ENCODE measurements around the gene SLIT3. TPM values are rescaled to one million over a fixed set of nuclear protein-coding genes. Genes with fewer than 3 reads are reported as not detected.

Gene SLIT3
- total and polyA plus RNA-seq, 9 of the 15 experiments (the other 6 are each of a cell fraction or from before 2014, with no cell fraction given), result 0.01 to 0.04 TPM; not detected in 7

GRCh38 chr5:168876419-168876818, 424.5 kb downstream of the SLIT3 start:
- Histone ChIP-seq H3K9me3 (replicated peaks; ENCODE audit: control insufficient read depth, insufficient read depth, low read depth, low read length) (no peaks in the 10 kb centered on the region), H3K4me1 (replicated peaks in 1 of 2; ENCODE audit: control insufficient read depth in 2 of 2, insufficient read depth in 2 of 2, low read length in 2 of 2) (no peaks in the 10 kb centered on the region), H4K20me1 (replicated peaks; ENCODE audit: control insufficient read depth, insufficient read depth, low read length) (no peaks in the 10 kb centered on the region), H2AFZ (ENCODE audit: low read depth, low read length) (no peak overlapping the region), H3K36me3 (ENCODE audit: control insufficient read depth, insufficient read depth, low read length) (no peaks in the 10 kb centered on the region), H3K79me2 (ENCODE audit: control insufficient read depth, insufficient read depth, low read length) (no peaks in the 10 kb centered on the region), H3K4me3 (no peak overlapping the region), H3K9me1 (ENCODE audit: control insufficient read depth, insufficient read depth, low read length) (no peaks in the 10 kb centered on the region), H3K4me2 (ENCODE audit: insufficient read depth, low read length) (no peak overlapping the region), H3K27me3 (ENCODE audit: control insufficient read depth in 2 of 2, insufficient read depth in 2 of 2, low read length in 2 of 2) (peaks cover 0 to 33% of the 10 kb centered on the region in 2 experiments; a peak in 4 of 5 replicates), H3K27ac (ENCODE audit: extremely low read depth, low read depth, low read length) (no peak overlapping the region), H3K9ac (ENCODE audit: insufficient read depth in 1 of 2, low read depth in 2 of 2, low read length in 2 of 2) (no peak overlapping the region)
- ATAC-seq (no peak), DNase-seq (ENCODE audit: extremely low read depth in 1 of 4, low spot score in 3 of 4) (no peak), FAIRE-seq (no peak)
- intact Hi-C loops (cut with micrococcal nuclease) (loop anchor here (10.0 kb wide), 1 partner anchor 192 kb away; no protein-coding TSS in a partner anchor), in situ Hi-C loops (cut with MboI) (no loop called here)
- no TSS peak for BruUV-seq (replicated peaks)
- WGBS (ENCODE audit: insufficient coverage, low coverage, missing lambda C conversion rate), result 2% methylated on average over 3 of the region's 3 CpGs
- no peak for TF ChIP-seq ZBED1 (IDR thresholded peaks at IDR 0.05)
- no peak for TF ChIP-seq CHD1 (IDR thresholded peaks at IDR 0.05; ENCODE audit: low read length)
- TF ChIP-seq CXXC5 (CRISPR knock-in tag; IDR thresholded peaks at IDR 0.05), result no peak
- TF ChIP-seq EWSR1 (IDR thresholded peaks at IDR 0.05; ENCODE audit: borderline replicate concordance, low read depth, partially characterized antibody), result no peak
- TF ChIP-seq SAFB (IDR thresholded peaks at IDR 0.05; ENCODE audit: borderline replicate concordance, low read depth, low read length), result no peak
- TF ChIP-seq, protein P1, sequence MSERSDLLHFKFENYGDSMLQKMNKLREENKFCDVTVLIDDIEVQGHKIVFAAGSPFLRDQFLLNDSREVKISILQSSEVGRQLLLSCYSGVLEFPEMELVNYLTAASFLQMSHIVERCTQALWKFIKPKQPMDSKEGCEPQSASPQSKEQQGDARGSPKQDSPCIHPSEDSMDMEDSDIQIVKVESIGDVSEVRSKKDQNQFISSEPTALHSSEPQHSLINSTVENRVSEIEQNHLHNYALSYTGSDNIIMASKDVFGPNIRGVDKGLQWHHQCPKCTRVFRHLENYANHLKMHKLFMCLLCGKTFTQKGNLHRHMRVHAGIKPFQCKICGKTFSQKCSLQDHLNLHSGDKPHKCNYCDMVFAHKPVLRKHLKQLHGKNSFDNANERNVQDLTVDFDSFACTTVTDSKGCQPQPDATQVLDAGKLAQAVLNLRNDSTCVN (CRISPR knock-in tag; IDR thresholded peaks at IDR 0.05), result no peak
- no peak for TF ChIP-seq FOXA3 (CRISPR knock-in tag; conservative IDR thresholded peaks at IDR 0.05 in 1 of 2, IDR thresholded peaks at IDR 0.05 in 1 of 2)
- ChIA-PET POLR2A (interaction anchor here (0.6 kb wide), 1 partner anchor 1688 kb away, joined by 4 read pairs; no protein-coding TSS in a partner anchor), CTCF (ENCODE audit: low intra/inter-chr PET ratio) (no interaction called here)
